Measurements from ENCODE around the gene LPP.

The LPP gene

GRCh38 chr3:188220097-188220788 is 66.3 kb downstream of the LPP start:
- no peak for DNase-seq

GRCh38 chr3:188220988-188221818 is 67.2 kb downstream of the LPP start:
- DNase-seq: no peak

GRCh38 chr3:188223936-188224335 is 70.0 kb downstream of the LPP start:
- no peak for DNase-seq

GRCh38 chr3:188227442-188227841 is 73.5 kb downstream of the LPP start:
- DNase-seq: no peak

- DNase-seq: no peak
These were observed 75.2 kb downstream of the LPP start for GRCh38 chr3:188229177-188229576.

GRCh38 chr3:188229726-188230125 is 75.8 kb downstream of the LPP start:
- no peak for DNase-seq

GRCh38 chr3:188230962-188231361 is 77.0 kb downstream of the LPP start:
- no peak for DNase-seq

GRCh38 chr3:188231456-188231855 is 77.5 kb downstream of the LPP start:
- DNase-seq: no peak

- no peak for DNase-seq
These were observed 78.7 kb downstream of the LPP start for GRCh38 chr3:188232656-188233055.

GRCh38 chr3:188233320-188233719 is 79.4 kb downstream of the LPP start:
- DNase-seq: no peak

- no peak for DNase-seq
These were observed 80.2 kb downstream of the LPP start for GRCh38 chr3:188234132-188234531.

- no peak for DNase-seq
These were observed 82.3 kb downstream of the LPP start for GRCh38 chr3:188236271-188236670.

- DNase-seq: no peak
These were observed 85.1 kb downstream of the LPP start for GRCh38 chr3:188239035-188239434.

GRCh38 chr3:188239577-188239976 is 85.6 kb downstream of the LPP start:
- DNase-seq: no peak

GRCh38 chr3:188240189-188240981 is 86.4 kb downstream of the LPP start:
- DNase-seq: no peak

- no peak for DNase-seq
These were observed 87.1 kb downstream of the LPP start for GRCh38 chr3:188241072-188241471.

GRCh38 chr3:188241883-188242282 is 87.9 kb downstream of the LPP start:
- no peak for DNase-seq

GRCh38 chr3:188242436-188243123 is 88.6 kb downstream of the LPP start:
- DNase-seq: no peak

- no peak for DNase-seq
These were observed 89.3 kb downstream of the LPP start for GRCh38 chr3:188243124-188243795.

- no peak for DNase-seq
These were observed 90.5 kb downstream of the LPP start for GRCh38 chr3:188244395-188244861.

- DNase-seq: no peak
These were observed 92.9 kb downstream of the LPP start for GRCh38 chr3:188246905-188247304.
